Glomerular endothelial cell (primary cell): Measurements from ENCODE around the gene CCBE1. TPM values are rescaled to one million over a fixed set of nuclear protein-coding genes. Genes with fewer than 3 reads are reported as not detected.
"Not testable (repeated sequence)": the region's sequence is repeated elsewhere in the genome, so short reads cannot be mapped to it uniquely, and the experiment has no call there.

Source experiments
- DNase-seq: peaks from one replicate; pipeline ENCODE4 v3.0.0-alpha.2; 2011; ENCODE audit warnings: low read depth, low spot score; ENCODE audit errors: extremely low read depth
- total RNA-seq: library from RNA; depleted of rRNA; stranded (reverse); fragments of >200 nt; gene quantifications from 2 replicates; pipeline ENCODE4 v1.2.3, GENCODE V29; 2015

The CCBE1 gene
- total RNA-seq, 1 donor from 2014 or later: 9.5 TPM

DNA sequence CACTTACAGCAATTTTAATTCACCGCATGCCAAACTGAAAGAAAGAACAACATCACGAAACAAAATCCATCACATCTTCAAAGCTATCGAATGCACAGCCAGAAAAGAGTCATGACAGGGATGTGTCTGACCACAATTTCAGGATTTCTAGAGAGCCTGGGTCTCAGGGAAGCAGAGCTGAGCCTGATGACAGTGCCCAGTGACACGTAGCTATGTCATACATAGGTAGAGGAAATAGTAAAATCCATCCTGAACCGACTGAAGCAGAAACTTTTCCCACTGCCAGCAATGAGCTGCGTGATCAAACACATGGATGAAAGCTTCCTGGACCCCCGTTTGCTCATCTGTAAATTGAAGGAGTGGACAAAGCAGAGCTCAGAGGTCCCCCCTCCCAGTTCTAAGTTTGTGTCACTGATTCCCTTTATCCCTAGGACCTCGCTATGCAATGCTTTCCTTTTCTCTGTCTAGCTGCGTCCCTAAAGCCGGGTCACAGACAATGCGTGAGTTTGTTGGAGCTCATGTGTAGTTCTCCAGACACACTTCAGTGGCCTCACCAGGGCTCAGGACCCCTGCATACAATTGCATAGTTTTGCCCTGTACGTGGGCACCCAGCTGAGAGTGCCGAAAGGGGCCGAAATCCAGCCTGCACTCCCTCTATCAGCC is 37.6 kb downstream of the CCBE1 start:
- DNase-seq: no peak

DNA sequence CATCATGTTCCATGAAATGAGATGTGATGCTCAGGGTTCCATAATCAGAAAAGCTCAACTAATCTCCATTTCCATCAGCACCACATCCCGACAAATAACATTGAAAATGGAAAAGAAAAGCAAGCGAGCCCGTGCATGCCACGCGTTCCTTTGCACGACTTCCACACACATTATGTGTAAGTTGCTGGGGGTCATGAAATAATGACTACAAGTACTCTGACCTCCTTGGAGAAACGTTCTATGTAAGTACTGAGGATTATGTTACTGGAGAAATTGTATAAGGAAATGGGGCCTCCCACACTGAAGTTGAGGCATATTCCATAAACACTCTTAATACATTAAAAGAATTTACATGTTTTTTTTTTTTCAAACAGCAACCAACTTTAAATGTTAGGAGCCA is 38.3 kb downstream of the CCBE1 start:
- no peak for DNase-seq

GRCh38 chr18:59657012-59657411 is 40.2 kb downstream of the CCBE1 start:
- no peak for DNase-seq

GRCh38 chr18:59656373-59656887 is 40.8 kb downstream of the CCBE1 start:
- no peak for DNase-seq

GRCh38 chr18:59655676-59656075 is 41.5 kb downstream of the CCBE1 start:
- DNase-seq: no peak

DNA sequence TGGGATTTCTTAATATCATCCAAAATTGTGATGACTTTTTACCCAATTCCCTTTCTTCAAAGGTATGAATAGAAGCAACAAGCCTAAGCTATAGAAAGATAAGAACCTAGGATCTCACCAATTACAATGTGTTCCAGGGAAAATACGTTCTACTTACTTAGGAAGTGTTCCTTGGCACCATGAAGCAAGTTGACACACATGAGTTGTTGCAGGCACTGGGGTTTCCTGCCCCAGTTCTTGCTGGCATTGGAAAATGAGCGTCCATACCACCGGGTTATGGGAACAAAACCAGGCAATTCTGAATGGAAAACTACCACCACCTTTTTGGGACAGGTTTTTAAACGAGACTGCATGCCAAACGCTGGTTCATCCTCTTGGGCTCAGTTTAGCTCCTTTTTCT is 46.2 kb downstream of the CCBE1 start:
- DNase-seq: no peak

DNA sequence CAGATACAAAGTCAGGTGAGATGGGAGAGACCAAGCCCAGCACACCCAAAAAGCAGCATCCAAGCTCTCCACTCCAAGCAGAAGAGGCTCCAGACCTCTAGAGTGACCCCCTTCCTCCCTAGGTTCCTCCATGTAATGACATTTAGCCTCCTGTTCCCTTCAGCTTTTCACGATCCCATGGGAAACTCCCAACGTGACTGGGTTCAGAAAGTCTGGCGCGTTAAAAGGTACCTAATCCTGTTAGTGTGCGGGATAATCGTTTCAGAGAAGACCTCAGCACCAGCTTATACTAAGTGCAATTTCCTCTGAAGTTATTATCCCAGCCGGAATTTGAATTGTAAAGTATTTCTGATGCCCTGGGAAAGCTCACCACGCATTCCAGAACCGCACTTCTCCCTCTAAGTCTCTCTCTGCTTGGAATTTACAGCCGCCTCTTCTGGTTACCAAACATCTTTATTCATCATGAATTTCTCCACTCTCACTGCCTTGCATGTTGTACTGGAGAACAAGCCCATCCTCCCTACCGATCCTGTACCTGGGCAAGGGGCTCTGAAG is 46.9 kb downstream of the CCBE1 start:
- DNase-seq: no peak

GRCh38 chr18:59649591-59649990 is 47.6 kb downstream of the CCBE1 start:
- no peak for DNase-seq

DNA sequence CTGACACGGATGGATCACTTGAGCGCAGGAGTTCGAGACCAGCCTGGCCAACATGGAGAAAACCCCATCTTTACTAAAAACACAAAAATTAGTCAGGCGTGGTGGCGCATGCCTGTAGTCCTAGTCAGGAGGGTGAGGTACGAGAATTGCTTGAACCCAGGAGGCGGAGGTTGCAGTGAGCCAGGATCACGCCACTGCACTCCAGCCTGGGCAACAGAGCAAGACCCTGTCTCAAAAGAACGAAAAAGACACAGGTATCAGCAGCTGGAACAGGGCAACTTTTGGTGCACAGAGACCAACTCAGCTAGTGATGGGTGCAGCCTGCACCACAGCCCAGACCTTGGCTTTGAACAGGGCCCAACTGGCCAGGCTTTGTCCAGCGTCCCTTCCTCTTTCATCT is 48.8 kb downstream of the CCBE1 start:
- not testable (repeated sequence) for DNase-seq

GRCh38 chr18:59646963-59647307 is 50.3 kb downstream of the CCBE1 start:
- no peak for DNase-seq

- DNase-seq: no peak
Measured at GRCh38 chr18:59646228-59646962, 50.8 kb downstream of the CCBE1 start.

GRCh38 chr18:59643740-59644139 is 53.5 kb downstream of the CCBE1 start:
- no peak for DNase-seq

DNA sequence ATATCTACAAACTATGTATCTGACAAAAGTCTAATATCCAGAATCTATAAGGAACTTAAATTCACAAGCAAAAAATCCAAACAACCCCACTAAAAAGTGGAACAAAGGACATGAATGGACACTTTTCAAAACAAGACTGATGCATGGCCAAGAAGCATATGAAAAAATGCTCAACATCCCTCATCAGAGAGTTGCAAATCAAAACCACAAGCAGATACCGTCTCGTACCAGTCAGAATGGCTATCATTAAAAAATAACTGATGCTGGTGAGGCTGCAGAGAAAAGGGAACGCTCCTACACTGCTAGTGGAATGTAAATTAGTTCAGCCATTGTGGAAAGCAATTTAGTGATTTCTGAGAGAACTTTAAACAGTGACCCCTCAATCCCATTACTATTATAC is 56.5 kb downstream of the CCBE1 start:
- DNase-seq: no peak

DNA sequence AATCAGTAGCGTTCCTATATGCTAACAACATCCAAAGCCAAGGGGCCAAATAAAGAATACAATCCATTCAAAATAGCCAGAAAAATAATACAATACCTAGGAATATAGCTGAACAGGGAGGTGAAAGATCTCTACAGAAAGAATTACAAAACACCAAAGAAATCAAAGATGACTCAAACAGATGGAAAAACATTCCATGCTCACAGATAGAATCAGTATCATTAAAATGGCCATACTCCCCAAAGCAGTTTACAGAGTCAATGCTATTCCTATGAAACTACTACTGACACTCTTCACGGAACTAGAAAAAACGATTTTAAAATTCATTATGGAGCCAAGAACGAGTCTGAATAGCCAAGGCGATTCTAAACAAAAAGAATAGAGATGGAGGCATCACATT is 57.4 kb downstream of the CCBE1 start:
- DNase-seq: no peak

- no peak for DNase-seq
Measured at GRCh38 chr18:59639136-59639535, 58.1 kb downstream of the CCBE1 start.

DNA sequence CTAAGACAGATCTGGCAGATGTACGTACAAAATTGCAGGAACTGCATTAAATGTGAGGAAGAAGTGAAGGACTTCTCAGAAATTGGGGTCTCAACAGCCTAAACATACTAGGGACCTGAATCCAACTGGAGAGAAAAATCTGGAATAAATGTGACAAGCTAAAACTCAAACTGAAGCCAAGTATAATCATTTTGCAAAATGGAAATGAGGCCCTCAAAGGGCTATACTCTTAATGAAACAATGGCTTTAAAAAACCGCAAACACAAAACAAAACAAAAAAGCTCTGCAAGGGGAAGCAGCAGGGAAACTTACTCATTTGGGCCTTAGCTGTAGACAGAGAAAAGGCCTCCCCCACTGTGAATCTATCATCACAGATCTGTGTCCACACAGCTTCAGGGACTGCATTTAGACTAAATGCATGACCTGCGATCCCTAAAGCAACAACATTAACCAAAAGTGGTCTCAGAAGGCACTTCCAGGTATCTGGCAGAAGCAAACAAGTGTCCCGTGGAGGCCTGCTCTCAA is 63.2 kb downstream of the CCBE1 start:
- no peak for DNase-seq

GRCh38 chr18:59633317-59633716 is 63.9 kb downstream of the CCBE1 start:
- no peak for DNase-seq

DNA sequence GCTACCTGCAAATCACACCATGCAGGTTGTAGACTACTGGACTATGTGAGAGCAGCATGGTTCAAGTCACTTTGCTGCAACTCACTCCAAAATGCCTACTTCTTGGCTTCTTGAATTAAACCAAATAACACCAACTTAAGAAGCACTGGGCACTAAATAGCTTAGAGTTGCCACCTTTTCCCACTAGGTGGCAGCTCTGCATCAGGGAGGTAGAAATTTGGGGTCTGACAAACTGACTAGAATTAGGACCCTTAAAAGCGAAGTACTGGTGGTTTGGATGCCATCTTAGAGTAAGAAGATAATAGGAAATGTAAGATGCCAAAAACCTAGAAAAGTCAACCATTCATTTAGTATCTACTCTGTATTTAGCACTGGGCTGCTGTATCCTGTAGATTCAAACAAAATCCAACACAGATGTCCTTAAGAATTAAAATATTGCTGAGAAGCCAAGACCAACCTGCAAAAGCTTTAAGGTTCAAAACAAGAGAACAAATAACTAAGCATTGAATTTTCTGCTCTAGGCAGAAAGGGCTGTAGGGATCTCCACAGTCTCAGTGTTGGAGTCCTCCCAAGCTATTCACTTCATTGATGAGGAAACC is 65.5 kb downstream of the CCBE1 start:
- no peak for DNase-seq

DNA sequence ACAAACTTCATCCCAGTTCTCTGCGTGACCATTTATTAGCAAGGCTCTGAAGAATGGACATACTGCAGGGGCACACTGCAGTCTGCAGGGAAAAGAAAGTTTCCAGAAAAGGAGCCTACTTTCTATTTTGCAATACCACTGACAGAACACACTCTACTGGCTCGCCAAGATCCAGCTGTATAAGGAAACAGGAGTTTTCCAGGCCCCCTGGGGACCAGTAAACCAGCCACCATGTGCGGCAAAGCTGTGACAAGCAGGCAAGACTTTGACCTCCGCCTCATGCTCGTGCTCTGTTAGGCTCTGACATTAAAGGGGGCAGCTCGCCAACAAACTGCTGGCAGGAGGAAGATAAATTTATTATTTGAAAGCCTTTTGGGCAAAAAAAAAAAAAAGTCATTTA is 67.3 kb downstream of the CCBE1 start:
- no peak for DNase-seq

DNA sequence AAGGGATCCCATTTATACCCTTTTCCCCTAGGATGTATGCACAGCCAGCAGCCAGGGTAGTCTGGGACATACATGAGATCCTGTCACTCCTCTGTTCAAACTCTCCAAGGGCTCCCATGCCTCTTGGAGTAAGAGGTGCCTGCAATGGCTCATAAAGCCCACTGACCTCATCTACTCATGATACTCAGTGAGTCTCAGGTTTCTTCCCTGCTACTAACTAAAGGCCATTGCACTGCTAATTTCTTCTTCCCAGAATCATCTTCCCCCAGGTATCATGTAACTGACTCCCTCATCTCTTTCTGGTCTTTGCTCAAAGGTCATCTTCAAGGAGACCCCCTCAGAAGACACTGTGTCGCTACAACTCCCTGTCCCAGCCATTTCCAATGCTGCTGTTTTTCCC is 68.2 kb downstream of the CCBE1 start:
- no peak for DNase-seq

DNA sequence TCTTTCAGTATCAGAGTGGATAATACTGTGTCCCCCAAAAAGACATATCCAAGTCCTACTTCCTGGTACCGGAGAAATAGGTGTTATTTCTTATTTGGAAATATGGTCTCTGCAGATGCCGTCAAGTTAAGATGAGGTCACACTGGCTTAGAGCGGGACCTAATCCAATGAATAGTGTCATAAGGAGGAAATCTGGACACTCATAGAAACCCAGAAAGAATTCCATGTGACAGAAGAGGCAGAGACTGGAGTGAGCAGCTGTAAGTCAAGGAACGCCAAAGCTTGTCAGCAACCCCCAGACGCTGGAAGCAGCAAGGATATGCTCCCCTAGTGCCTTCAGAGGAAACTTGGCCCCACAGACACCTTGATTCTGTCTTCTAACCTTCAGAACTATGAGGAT is 69.8 kb downstream of the CCBE1 start:
- DNase-seq: no peak

DNA sequence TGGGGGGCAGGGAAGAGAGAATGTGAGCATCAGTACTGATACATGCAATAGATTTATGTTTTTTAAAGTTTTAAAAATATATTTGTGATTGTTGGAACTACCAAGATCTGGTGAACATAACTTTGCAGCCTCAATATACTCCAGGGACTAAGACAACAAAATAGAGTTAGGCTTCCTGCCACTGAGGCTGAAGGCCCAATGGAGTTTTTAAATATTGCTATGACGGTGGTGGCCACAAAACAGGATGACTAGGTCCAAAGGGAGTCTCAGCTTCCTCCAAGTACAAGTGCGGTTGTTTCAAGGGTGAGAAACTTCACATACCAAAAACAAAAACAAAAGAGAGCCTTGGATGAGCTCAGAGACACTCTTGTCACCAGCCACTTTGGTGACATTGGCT is 72.9 kb downstream of the CCBE1 start:
- DNase-seq: no peak
